Neutrophil (primary cell): Measurements from ENCODE around the gene SCRN1.

ENCODE experiments used
- H3K27ac ChIP-seq: fragments of 200-600 bp; sonication (generic); 2 replicates; pipeline ENCODE4 v1.5.1; 2016; ENCODE audit warnings: mild to moderate bottlenecking, moderate library complexity
- H3K27me3 ChIP-seq: fragments of 200-600 bp; sonication (generic); 2 replicates; pipeline ENCODE4 v1.6.0; 2016; ENCODE audit warnings: mild to moderate bottlenecking
- H3K36me3 ChIP-seq: fragments of 200-600 bp; sonication (generic); 2 replicates; pipeline ENCODE4 v1.5.1; 2017
- H3K4me1 ChIP-seq, 2 experiments: fragments of 200-600 bp in 1 of 2; sonication (generic) in 1 of 2; 1 replicate in 1 of 2; 2 replicates in 1 of 2; pipeline versions ENCODE4 v1.5.1 to v1.6.1; 2013 to 2016; ENCODE audit warnings: low read depth in 1 of 2, low read length in 1 of 2, mild to moderate bottlenecking in 1 of 2, moderate library complexity in 1 of 2; ENCODE audit not compliant: control insufficient read depth in 1 of 2, insufficient read depth in 1 of 2
- H3K4me3 ChIP-seq, 2 experiments: fragments of 200-600 bp in 1 of 2; sonication (generic) in 1 of 2; 1 replicate in 1 of 2; 2 replicates in 1 of 2; pipeline ENCODE4 v1.5.1; 2013 to 2016; ENCODE audit warnings: low read depth in 1 of 2, low read length in 1 of 2, mild to moderate bottlenecking in 1 of 2, moderate library complexity in 1 of 2
- H3K9me3 ChIP-seq: fragments of 200-600 bp; sonication (generic); 2 replicates; pipeline ENCODE4 v1.5.1; 2016
- CTCF ChIP-seq: fragments of 200-600 bp; sonication (generic); IDR thresholded peaks from 2 replicates; pipeline ENCODE4 v1.5.1; 2016; ENCODE audit warnings: antibody characterized with exemption

Gene SCRN1

GRCh38 chr7:29875741-29876140, 113.9 kb downstream of the SCRN1 start:
- H3K36me3 ChIP-seq: no peaks in the 10 kb centered on the region
- no peak for TF ChIP-seq CTCF
- H3K27me3 ChIP-seq: no peaks in the 10 kb centered on the region
- no peak overlapping the region for H3K27ac ChIP-seq
- H3K4me3 ChIP-seq: no peak overlapping the region
- H3K4me1 ChIP-seq: peaks cover 0 to 6% of the 10 kb centered on the region in 2 experiments
- H3K9me3 ChIP-seq: no peaks in the 10 kb centered on the region

GRCh38 chr7:29873644-29874294, 115.8 kb downstream of the SCRN1 start:
- no peaks in the 10 kb centered on the region for H3K9me3 ChIP-seq
- no peaks in the 10 kb centered on the region for H3K36me3 ChIP-seq
- H3K4me3 ChIP-seq: no peak overlapping the region
- H3K27ac ChIP-seq: no peak overlapping the region
- no peaks in the 10 kb centered on the region for H3K27me3 ChIP-seq
- peaks cover 0 to 6% of the 10 kb centered on the region in 2 experiments for H3K4me1 ChIP-seq
- no peak for TF ChIP-seq CTCF

- H3K27me3 ChIP-seq: no peaks in the 10 kb centered on the region
- no peak for TF ChIP-seq CTCF
- H3K4me3 ChIP-seq: no peak overlapping the region
- H3K36me3 ChIP-seq: no peaks in the 10 kb centered on the region
- H3K27ac ChIP-seq: no peak overlapping the region
- H3K9me3 ChIP-seq: no peaks in the 10 kb centered on the region
- H3K4me1 ChIP-seq: peaks cover 0 to 6% of the 10 kb centered on the region in 2 experiments
Observed at GRCh38 chr7:29871787-29872398, 117.7 kb downstream of the SCRN1 start.
